ENCODE data around the gene ALG5. TPM values are rescaled to one million over a fixed set of nuclear protein-coding genes. Genes with fewer than 3 reads are reported as not detected.

The ALG5 gene
- total RNA-seq, 4 donors from 2014 or later: 36.6 to 45.0 (median 38.2) TPM

DNA sequence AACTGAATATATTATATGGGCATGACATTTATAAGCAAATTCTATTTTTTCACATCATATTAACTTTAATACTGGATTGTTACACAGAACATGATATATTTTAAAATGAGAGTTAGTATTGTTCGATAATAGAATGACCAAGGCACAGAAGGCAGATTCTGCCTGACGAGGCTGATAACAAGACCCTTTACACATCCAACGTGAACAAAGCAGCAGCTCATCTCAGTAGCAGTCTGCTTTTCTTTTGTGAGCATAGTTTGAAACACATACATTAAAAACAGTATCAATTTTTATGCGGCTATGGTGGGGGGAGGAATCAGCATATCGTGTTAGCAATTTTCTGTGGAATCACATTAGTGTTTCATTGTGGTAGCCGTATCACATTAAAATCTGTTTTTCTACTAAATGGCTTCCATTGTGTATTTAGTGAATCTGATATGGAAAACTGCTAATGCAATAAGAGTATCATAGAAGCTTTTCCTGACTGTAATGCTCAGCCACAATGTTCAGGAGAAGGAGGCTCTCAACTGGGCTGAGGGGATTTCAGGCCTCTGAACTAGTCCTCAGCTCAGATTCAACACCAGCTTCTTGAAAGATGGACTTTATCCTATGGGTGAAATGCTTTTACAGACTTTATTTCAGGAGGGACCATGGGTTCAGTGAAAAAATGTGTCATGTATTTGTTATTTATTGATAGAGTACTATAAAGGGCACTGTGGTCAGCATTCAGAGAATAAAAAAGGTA lies 83.1 kb downstream of the ALG5 start:
- H3K9me3 ChIP-seq: no peaks in the 10 kb centered on the region
- DNase-seq (ENCODE audit: low spot score in 2 of 2): no peak
- no peak overlapping the region for H3K4me3 ChIP-seq
- no peaks in the 10 kb centered on the region for H3K27me3 ChIP-seq
- H3K27ac ChIP-seq: no peak overlapping the region
- 55 to 70% methylated on average over 6 of the region's 6 CpGs for WGBS, 2 donors
- TF ChIP-seq POLR2A (IDR thresholded peaks at IDR 0.05): no peak
- no peak for TF ChIP-seq EP300 (IDR thresholded peaks at IDR 0.05)
- TF ChIP-seq, protein P1, sequence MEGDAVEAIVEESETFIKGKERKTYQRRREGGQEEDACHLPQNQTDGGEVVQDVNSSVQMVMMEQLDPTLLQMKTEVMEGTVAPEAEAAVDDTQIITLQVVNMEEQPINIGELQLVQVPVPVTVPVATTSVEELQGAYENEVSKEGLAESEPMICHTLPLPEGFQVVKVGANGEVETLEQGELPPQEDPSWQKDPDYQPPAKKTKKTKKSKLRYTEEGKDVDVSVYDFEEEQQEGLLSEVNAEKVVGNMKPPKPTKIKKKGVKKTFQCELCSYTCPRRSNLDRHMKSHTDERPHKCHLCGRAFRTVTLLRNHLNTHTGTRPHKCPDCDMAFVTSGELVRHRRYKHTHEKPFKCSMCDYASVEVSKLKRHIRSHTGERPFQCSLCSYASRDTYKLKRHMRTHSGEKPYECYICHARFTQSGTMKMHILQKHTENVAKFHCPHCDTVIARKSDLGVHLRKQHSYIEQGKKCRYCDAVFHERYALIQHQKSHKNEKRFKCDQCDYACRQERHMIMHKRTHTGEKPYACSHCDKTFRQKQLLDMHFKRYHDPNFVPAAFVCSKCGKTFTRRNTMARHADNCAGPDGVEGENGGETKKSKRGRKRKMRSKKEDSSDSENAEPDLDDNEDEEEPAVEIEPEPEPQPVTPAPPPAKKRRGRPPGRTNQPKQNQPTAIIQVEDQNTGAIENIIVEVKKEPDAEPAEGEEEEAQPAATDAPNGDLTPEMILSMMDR (IDR thresholded peaks at IDR 0.05): no peak
- H3K36me3 ChIP-seq: no peaks in the 10 kb centered on the region
- peaks cover 0 to 20% (median 0%) of the 10 kb centered on the region in 4 donors for H3K4me1 ChIP-seq

- Histone ChIP-seq H3K36me3 (no peaks in the 10 kb centered on the region), H3K9me3 (no peaks in the 10 kb centered on the region), H3K4me1 (peaks cover 0 to 15% (median 0%) of the 10 kb centered on the region in 4 donors), H3K27ac (no peak overlapping the region), H3K27me3 (no peaks in the 10 kb centered on the region), H3K4me3 (no peak overlapping the region)
- no peak for DNase-seq (ENCODE audit: low spot score in 2 of 2)
- 68% methylated on average over 5 of the region's 5 CpGs for WGBS, 2 donors
- TF ChIP-seq, protein P1 (IDR thresholded peaks at IDR 0.05): no peak
- no peak for TF ChIP-seq EP300 (IDR thresholded peaks at IDR 0.05)
- TF ChIP-seq POLR2A (IDR thresholded peaks at IDR 0.05): no peak
These were observed 84.0 kb downstream of the ALG5 start for GRCh38 chr13:36915106-36915505.

- Histone ChIP-seq H3K4me1 (peaks cover 0 to 15% (median 0%) of the 10 kb centered on the region in 4 donors), H3K36me3 (no peaks in the 10 kb centered on the region), H3K9me3 (no peaks in the 10 kb centered on the region), H3K4me3 (no peak overlapping the region), H3K27me3 (no peaks in the 10 kb centered on the region), H3K27ac (no peak overlapping the region)
- DNase-seq (ENCODE audit: low spot score in 2 of 2): no peak
- WGBS, 2 donors: 93% methylated on average over 4 of the region's 4 CpGs
- TF ChIP-seq, protein P1 (IDR thresholded peaks at IDR 0.05): no peak
- no peak for TF ChIP-seq POLR2A (IDR thresholded peaks at IDR 0.05)
- TF ChIP-seq EP300 (IDR thresholded peaks at IDR 0.05): no peak
These were observed 84.5 kb downstream of the ALG5 start for GRCh38 chr13:36914648-36915047.

DNA sequence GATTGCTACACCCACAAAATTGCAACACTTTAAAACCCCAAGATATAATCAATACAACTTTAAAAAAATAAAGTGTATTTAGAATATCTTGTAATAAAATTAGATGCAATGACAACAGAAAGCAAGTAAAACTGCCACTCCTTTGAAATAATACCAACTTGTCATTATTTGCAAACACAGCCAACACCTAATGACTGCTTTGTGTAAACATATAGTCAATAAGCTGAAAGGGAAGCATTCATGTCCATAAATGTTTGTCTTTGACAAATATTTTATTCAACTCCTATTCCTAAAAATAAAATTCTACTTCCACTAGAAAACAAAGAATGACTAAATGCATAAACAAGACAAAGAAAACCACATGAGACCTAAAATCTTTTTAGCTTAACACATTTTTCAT lies 85.7 kb downstream of the ALG5 start:
- H3K4me3 ChIP-seq: no peak overlapping the region
- no peaks in the 10 kb centered on the region for H3K9me3 ChIP-seq
- peaks cover 0 to 14% (median 0%) of the 10 kb centered on the region in 4 donors for H3K4me1 ChIP-seq
- no peaks in the 10 kb centered on the region for H3K27me3 ChIP-seq
- H3K36me3 ChIP-seq: no peaks in the 10 kb centered on the region
- TF ChIP-seq EP300 (IDR thresholded peaks at IDR 0.05): no peak
- TF ChIP-seq POLR2A (IDR thresholded peaks at IDR 0.05): no peak
- TF ChIP-seq, protein P1 (IDR thresholded peaks at IDR 0.05): no peak
- DNase-seq (ENCODE audit: low spot score in 2 of 2): no peak
- H3K27ac ChIP-seq: no peak overlapping the region

DNA sequence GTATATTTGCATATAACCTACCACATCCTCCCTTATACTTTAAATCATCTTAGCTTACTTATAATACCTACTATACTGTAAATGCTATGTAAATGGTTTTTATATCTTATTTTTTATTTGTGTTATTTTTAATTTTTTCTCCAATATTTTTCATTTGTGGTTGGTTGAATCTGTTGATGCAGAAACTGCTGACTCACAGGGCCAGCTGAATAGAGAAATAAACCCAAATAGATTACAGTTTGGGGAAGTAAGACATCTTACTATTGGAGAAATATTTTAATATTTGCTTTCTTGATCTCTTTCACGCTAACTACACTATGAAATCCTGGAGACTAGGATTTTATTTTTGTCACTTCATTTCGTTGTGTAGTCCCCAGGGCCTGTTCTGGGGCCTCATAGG lies 86.2 kb downstream of the ALG5 start:
- Histone ChIP-seq H3K4me1 (peaks cover 0 to 9% (median 0%) of the 10 kb centered on the region in 4 donors), H3K27ac (no peak overlapping the region), H3K4me3 (no peak overlapping the region), H3K9me3 (no peaks in the 10 kb centered on the region), H3K36me3 (no peaks in the 10 kb centered on the region), H3K27me3 (no peaks in the 10 kb centered on the region)
- TF ChIP-seq EP300 (IDR thresholded peaks at IDR 0.05) (no peak), POLR2A (IDR thresholded peaks at IDR 0.05) (no peak)
- TF ChIP-seq, protein P1 (IDR thresholded peaks at IDR 0.05): no peak
- WGBS, 2 donors: 68 to 71% methylated on average over 2 of the region's 2 CpGs
- DNase-seq (ENCODE audit: low spot score in 2 of 2): no peak
